ENCODE results near the gene FOXN3. TPM values are rescaled to one million over a fixed set of nuclear protein-coding genes. Genes with fewer than 3 reads are reported as not detected.

FOXN3 gene
- total RNA-seq, 1 donor from 2014 or later = 122 TPM

GRCh38 chr14:89325299-89325883, 91.6 kb downstream of the FOXN3 start:
- Histone ChIP-seq H3K9me3 (ENCODE audit: insufficient read depth, low read depth, low read length) (no peaks in the 10 kb centered on the region), H3K27me3 (ENCODE audit: insufficient read depth, low read length) (no peaks in the 10 kb centered on the region), H3K4me3 (ENCODE audit: insufficient read depth, low read depth, low read length) (no peak overlapping the region), H4K20me1 (ENCODE audit: insufficient read depth, low read length) (peaks cover 72% of the 10 kb centered on the region), H3K9ac (ENCODE audit: low read length) (no peak overlapping the region), H2AFZ (ENCODE audit: low read depth, low read length) (no peak overlapping the region), H3K36me3 (ENCODE audit: insufficient read depth, low read length) (no peaks in the 10 kb centered on the region), H3K4me2 (ENCODE audit: low read length) (no peak overlapping the region), H3K4me1 (ENCODE audit: insufficient read depth, low read length) (peaks cover 23% of the 10 kb centered on the region), H3K79me2 (ENCODE audit: insufficient read depth, low read length) (peaks cover 70% of the 10 kb centered on the region), H3K27ac (ENCODE audit: low read depth, low read length) (no peak overlapping the region)
- Mint-ChIP-seq H3K27me3 (ENCODE audit: low read depth, unreplicated experiment) (no peaks in the 10 kb centered on the region), H3K9me3 (ENCODE audit: unreplicated experiment) (peaks cover 2% of the 10 kb centered on the region), H3K27ac (ENCODE audit: unreplicated experiment) (no peak overlapping the region), H3K36me3 (ENCODE audit: low read depth, unreplicated experiment) (peaks cover 16% of the 10 kb centered on the region), H3K4me3 (ENCODE audit: unreplicated experiment) (no peak overlapping the region), H3K4me1 (ENCODE audit: low read depth, unreplicated experiment) (peaks cover 34% of the 10 kb centered on the region)
- no peak for TF ChIP-seq EZH2 (IDR thresholded peaks at IDR 0.05; ENCODE audit: insufficient read depth, low read length)
- no peak for TF ChIP-seq CTCF (IDR thresholded peaks at IDR 0.05; ENCODE audit: insufficient read depth, low read depth, low read length)
- DNase-seq (ENCODE audit: low read depth) = no peak
- no peak for FAIRE-seq

GRCh38 chr14:89324501-89325298, 92.3 kb downstream of the FOXN3 start:
- peaks cover 2% of the 10 kb centered on the region for H3K9me3 Mint-ChIP-seq (ENCODE audit: unreplicated experiment)
- H3K36me3 Mint-ChIP-seq (ENCODE audit: low read depth, unreplicated experiment) = peaks cover 16% of the 10 kb centered on the region
- Histone ChIP-seq H3K4me2 (ENCODE audit: low read length) (no peak overlapping the region), H3K79me2 (ENCODE audit: insufficient read depth, low read length) (peaks cover 70% of the 10 kb centered on the region), H3K36me3 (ENCODE audit: insufficient read depth, low read length) (no peaks in the 10 kb centered on the region), H3K4me1 (ENCODE audit: insufficient read depth, low read length) (peaks cover 19% of the 10 kb centered on the region), H3K9ac (ENCODE audit: low read length) (no peak overlapping the region), H4K20me1 (ENCODE audit: insufficient read depth, low read length) (peaks cover 73% of the 10 kb centered on the region), H3K27me3 (ENCODE audit: insufficient read depth, low read length) (no peaks in the 10 kb centered on the region), H3K9me3 (ENCODE audit: insufficient read depth, low read depth, low read length) (no peaks in the 10 kb centered on the region), H3K4me3 (ENCODE audit: insufficient read depth, low read depth, low read length) (no peak overlapping the region), H2AFZ (ENCODE audit: low read depth, low read length) (no peak overlapping the region), H3K27ac (ENCODE audit: low read depth, low read length) (no peak overlapping the region)
- peaks cover 31% of the 10 kb centered on the region for H3K4me1 Mint-ChIP-seq (ENCODE audit: low read depth, unreplicated experiment)
- TF ChIP-seq CTCF (IDR thresholded peaks at IDR 0.05; ENCODE audit: insufficient read depth, low read depth, low read length) (no peak), EZH2 (IDR thresholded peaks at IDR 0.05; ENCODE audit: insufficient read depth, low read length) (no peak)
- H3K27ac Mint-ChIP-seq (ENCODE audit: unreplicated experiment) = no peak overlapping the region
- DNase-seq (ENCODE audit: low read depth) = no peak
- no peak for FAIRE-seq
- no peaks in the 10 kb centered on the region for H3K27me3 Mint-ChIP-seq (ENCODE audit: low read depth, unreplicated experiment)
- no peak overlapping the region for H3K4me3 Mint-ChIP-seq (ENCODE audit: unreplicated experiment)

Measured in astrocyte (in vitro differentiated cells and primary cell).